ENCODE results near the gene RAPH1.

- TF ChIP-seq, protein P1, sequence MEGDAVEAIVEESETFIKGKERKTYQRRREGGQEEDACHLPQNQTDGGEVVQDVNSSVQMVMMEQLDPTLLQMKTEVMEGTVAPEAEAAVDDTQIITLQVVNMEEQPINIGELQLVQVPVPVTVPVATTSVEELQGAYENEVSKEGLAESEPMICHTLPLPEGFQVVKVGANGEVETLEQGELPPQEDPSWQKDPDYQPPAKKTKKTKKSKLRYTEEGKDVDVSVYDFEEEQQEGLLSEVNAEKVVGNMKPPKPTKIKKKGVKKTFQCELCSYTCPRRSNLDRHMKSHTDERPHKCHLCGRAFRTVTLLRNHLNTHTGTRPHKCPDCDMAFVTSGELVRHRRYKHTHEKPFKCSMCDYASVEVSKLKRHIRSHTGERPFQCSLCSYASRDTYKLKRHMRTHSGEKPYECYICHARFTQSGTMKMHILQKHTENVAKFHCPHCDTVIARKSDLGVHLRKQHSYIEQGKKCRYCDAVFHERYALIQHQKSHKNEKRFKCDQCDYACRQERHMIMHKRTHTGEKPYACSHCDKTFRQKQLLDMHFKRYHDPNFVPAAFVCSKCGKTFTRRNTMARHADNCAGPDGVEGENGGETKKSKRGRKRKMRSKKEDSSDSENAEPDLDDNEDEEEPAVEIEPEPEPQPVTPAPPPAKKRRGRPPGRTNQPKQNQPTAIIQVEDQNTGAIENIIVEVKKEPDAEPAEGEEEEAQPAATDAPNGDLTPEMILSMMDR (conservative IDR thresholded peaks at IDR 0.05), result no peak
- no peak for TF ChIP-seq EZH2 (IDR thresholded peaks at IDR 0.05; ENCODE audit: low read depth)
Observed at GRCh38 chr2:203436496-203436895, 98.6 kb downstream of the RAPH1 start.
